ENCODE measurements around the gene FKRP.
A peak's percentile ranks its signal among the peaks of the same experiment; 100 is the strongest.
"Not testable (repeated sequence)": the region's sequence is repeated elsewhere in the genome, so short reads cannot be mapped to it uniquely, and the experiment has no call there.

FKRP gene

GRCh38 chr19:46786236-46787039 is 40.6 kb downstream of the FKRP start:
- DNase-seq (ENCODE audit: low spot score) = no peak

DNA sequence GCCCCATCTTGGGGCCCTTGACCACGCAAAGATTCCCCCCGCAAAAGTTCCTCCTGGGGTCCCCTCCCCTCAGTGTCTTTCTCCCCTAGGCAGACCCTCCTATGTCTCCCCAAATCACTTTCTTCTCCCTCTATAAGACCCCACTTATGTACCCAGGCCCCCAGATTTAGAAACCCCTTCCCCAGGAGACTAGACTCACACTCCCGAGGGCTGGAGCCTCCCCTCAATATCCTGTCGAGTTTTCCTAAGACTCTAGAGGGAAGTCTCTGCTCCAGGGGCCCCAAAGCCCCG is 41.1 kb downstream of the FKRP start:
- DNase-seq (ENCODE audit: low spot score) = no peak

- no peak for DNase-seq (ENCODE audit: low spot score)
These were observed 41.7 kb downstream of the FKRP start for GRCh38 chr19:46787331-46788261.

GRCh38 chr19:46788262-46788967 is 42.6 kb downstream of the FKRP start, which contains the start of gene SLC1A5:
TSS of gene SLC1A5 (minus strand) at chr19:46788594. CDS start at chr19:46787965, 629 bp downstream.
- DNase-seq (ENCODE audit: low spot score) = peak; percentile 56

GRCh38 chr19:46788968-46789338 is 43.1 kb downstream of the FKRP start:
- DNase-seq (ENCODE audit: low spot score) = no peak

- DNase-seq (ENCODE audit: low spot score) = no peak
These were observed 43.5 kb downstream of the FKRP start for GRCh38 chr19:46789371-46789770.

GRCh38 chr19:46791944-46792343 is 46.1 kb downstream of the FKRP start:
- no peak for DNase-seq (ENCODE audit: low spot score)

- no peak for DNase-seq (ENCODE audit: low spot score)
These were observed 52.0 kb downstream of the FKRP start for GRCh38 chr19:46797881-46798280.

DNA sequence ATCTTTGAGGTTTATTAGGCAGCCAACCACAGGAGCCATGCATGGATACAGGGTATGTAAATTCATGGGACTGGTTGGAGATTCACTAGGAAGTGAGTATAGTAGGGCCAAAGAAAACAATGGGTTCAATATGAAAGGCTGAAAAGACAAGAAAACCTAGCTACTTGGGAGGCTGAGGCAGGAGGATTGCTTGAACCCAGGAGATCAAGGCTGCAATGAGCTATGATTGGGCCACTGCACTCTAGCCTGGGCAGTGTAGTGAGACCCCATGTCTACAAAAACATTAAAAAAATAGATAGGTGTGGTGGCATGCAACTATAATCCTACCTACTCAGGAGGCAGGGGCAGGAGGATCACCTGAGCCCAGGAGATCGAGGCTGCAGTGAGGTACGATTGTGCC is 52.9 kb downstream of the FKRP start:
- no peak for DNase-seq (ENCODE audit: low spot score)

- no peak for DNase-seq (ENCODE audit: low spot score)
These were observed 56.3 kb downstream of the FKRP start for GRCh38 chr19:46802152-46802551.

GRCh38 chr19:46803555-46803954 is 57.7 kb downstream of the FKRP start:
- no peak for DNase-seq (ENCODE audit: low spot score)

DNA sequence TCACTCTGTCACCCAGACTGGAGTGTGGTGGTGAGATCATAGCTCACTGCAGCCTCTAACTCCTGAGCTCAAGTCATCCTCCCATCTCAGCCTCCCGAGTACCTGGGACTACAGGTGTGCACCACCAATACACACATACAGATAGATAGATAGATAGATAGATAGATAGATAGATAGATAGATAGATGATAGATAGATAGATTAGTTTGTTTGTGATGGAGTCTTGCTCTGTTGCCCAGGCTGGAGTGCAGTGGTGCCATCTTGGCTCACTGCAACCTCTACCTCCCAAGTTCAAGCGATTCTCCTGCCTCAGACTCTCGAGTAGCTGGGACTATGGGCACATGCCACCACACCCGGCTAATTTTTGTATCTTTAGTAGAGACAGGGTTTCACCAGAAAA is 58.6 kb downstream of the FKRP start:
- not testable (repeated sequence) for DNase-seq (ENCODE audit: low spot score)

- DNase-seq (ENCODE audit: low spot score) = no peak
These were observed 60.8 kb downstream of the FKRP start for GRCh38 chr19:46806656-46807055.

All from putamen (tissue), 1 donor.